ENCODE results near the gene MED27.

- TF ChIP-seq POLR2A (IDR thresholded peaks at IDR 0.05; ENCODE audit: low read depth, low read length) (no peak), POLR2AphosphoS5 (IDR thresholded peaks at IDR 0.05; ENCODE audit: low read depth, low read length) (no peak)
Measured at GRCh38 chr9:132020272-132020671, 59.4 kb downstream of the MED27 start.

Measured in GM12892 (cell line).